HepG2 (cell line): ENCODE data around the gene SGSM1. TPM values are rescaled to one million over a fixed set of nuclear protein-coding genes. Genes with fewer than 3 reads are reported as not detected.
A peak's percentile ranks its signal among the peaks of the same experiment; 100 is the strongest.

Experiments used
- IKZF1 ChIP-seq: fragments of 450-650 bp; IDR thresholded peaks from 2 replicates; pipeline ENCODE4 v1.7.1; 2016
- NFYB ChIP-seq: sonication (generic); formaldehyde crosslinking; IDR thresholded peaks from 2 replicates; pipeline ENCODE4 v1.4.0; 2020; ENCODE audit warnings: missing genetic modification reagents
- NR2C2 ChIP-seq: sonication (generic); formaldehyde crosslinking; IDR thresholded peaks from 2 replicates; pipeline ENCODE4 v1.4.0; 2020; ENCODE audit warnings: missing genetic modification reagents, mild to moderate bottlenecking, moderate library complexity, borderline replicate concordance
- REST ChIP-seq, 2 experiments: IDR thresholded peaks; 2 replicates each; pipeline ENCODE4 v1.6.1; 2011 to 2012; ENCODE audit warnings: low read length in 2 of 2, borderline replicate concordance in 1 of 2, low read depth in 1 of 2, mild to moderate bottlenecking in 1 of 2, moderate library complexity in 1 of 2
- SP5 ChIP-seq: IDR thresholded peaks from 2 replicates; pipeline ENCODE4 v1.6.1; 2016; ENCODE audit warnings: low read depth, borderline replicate concordance
- SRSF4 ChIP-seq: fragments of 200-400 bp; formaldehyde crosslinking; IDR thresholded peaks from one replicate; pipeline ENCODE4 v1.6.1; 2018; ENCODE audit warnings: mild to moderate bottlenecking, low read depth, low read length, moderate library complexity; ENCODE audit not compliant: poor library complexity, severe bottlenecking
- THAP11 ChIP-seq: IDR thresholded peaks from 2 replicates; pipeline ENCODE4 v1.6.1; 2016; ENCODE audit warnings: missing biosample characterization, missing genetic modification reagents
- ZFP41 ChIP-seq: sonication (generic); formaldehyde crosslinking; IDR thresholded peaks from 2 replicates; pipeline ENCODE4 v1.4.0; 2020; ENCODE audit warnings: mild to moderate bottlenecking, missing genetic modification reagents, borderline replicate concordance
- ZIK1 ChIP-seq: sonication (generic); formaldehyde crosslinking; IDR thresholded peaks from 2 replicates; pipeline ENCODE4 v1.5.0; 2020; ENCODE audit warnings: mild to moderate bottlenecking, low read depth, missing genetic modification reagents, borderline replicate concordance
- ZNF160 ChIP-seq: sonication (generic); formaldehyde crosslinking; IDR thresholded peaks from 2 replicates; pipeline ENCODE4 v1.8.0; 2022; ENCODE audit warnings: mild to moderate bottlenecking, inconsistent platforms, missing genetic modification reagents
- ZNF225 ChIP-seq: sonication (generic); formaldehyde crosslinking; IDR thresholded peaks from 2 replicates; pipeline ENCODE4 v1.4.0; 2020; ENCODE audit warnings: mild to moderate bottlenecking, missing genetic modification reagents
- ZNF251 ChIP-seq: sonication (generic); formaldehyde crosslinking; IDR thresholded peaks from 2 replicates; pipeline ENCODE4 v1.9.0; 2021; ENCODE audit warnings: mild to moderate bottlenecking, missing genetic modification reagents
- ZNF407 ChIP-seq: sonication (generic); formaldehyde crosslinking; IDR thresholded peaks from one replicate; pipeline ENCODE4 v1.5.1; 2020; ENCODE audit warnings: mild to moderate bottlenecking, missing genetic modification reagents; ENCODE audit errors: not compliant biosample characterization
- ZNF558 ChIP-seq: sonication (generic); formaldehyde crosslinking; IDR thresholded peaks from 2 replicates; pipeline ENCODE4 v1.9.0; 2022; ENCODE audit warnings: mild to moderate bottlenecking, missing genetic modification reagents, borderline replicate concordance
- ZNF761 ChIP-seq: sonication (generic); formaldehyde crosslinking; conservative IDR thresholded peaks from 2 replicates; pipeline ENCODE4 v1.4.0; 2020; ENCODE audit warnings: mild to moderate bottlenecking, missing genetic modification reagents
- polyA plus RNA-seq, 8 experiments: library from polyadenylated mRNA; depleted of rRNA in 3 of 8; stranded (reverse) in 7 of 8; unstranded in 1 of 8; fragments of >200 nt; fragmentation: Illumina TruSeq in 4 of 8; extraction: Trizol in 4 of 8; gene quantifications; 2 replicates each; pipeline versions ENCODE4 v1.2.1 to v1.2.3, GENCODE V29; 2011 to 2016; ENCODE audit warnings: low read depth in 4 of 8, missing spikeins in 1 of 8, mixed read lengths in 1 of 8; ENCODE audit not compliant: insufficient read depth in 1 of 8
- total RNA-seq, 5 experiments: library from RNA; depleted of rRNA; stranded (reverse); fragments of >200 nt; fragmentation: Illumina TruSeq; extraction: Trizol; gene quantifications; 2 replicates each; pipeline ENCODE4 v1.2.3, GENCODE V29; 2016; ENCODE audit warnings: low read depth in 1 of 5
- TF ChIP-seq, protein P1 (sequence below): sonication (generic); formaldehyde crosslinking; IDR thresholded peaks from 2 replicates; pipeline ENCODE4 v1.4.0; 2020; ENCODE audit warnings: missing genetic modification reagents

The SGSM1 gene
- total and polyA plus RNA-seq, 2 of the 13 experiments (the other 11 are each of a cell fraction or from before 2014, with no cell fraction given): 0.07 TPM; not detected in 1

GRCh38 chr22:24875862-24876506, 70.0 kb downstream of the SGSM1 start (continued):
- TF ChIP-seq ZNF160 (CRISPR knock-in tag) (no peak), ZNF558 (CRISPR knock-in tag) (no peak), NR2C2 (CRISPR knock-in tag) (no peak), ZFP41 (no peak), IKZF1 (no peak), ZIK1 (no peak), ZNF407 (no peak), ZNF761 (no peak), ZNF251 (CRISPR knock-in tag) (no peak), THAP11 (CRISPR knock-in tag) (peak; percentile 45), REST (IDR thresholded peaks at IDR 0.05; ENCODE audit: borderline replicate concordance in 1 of 2, low read depth in 1 of 2, low read length in 2 of 2) (peak; percentile 93 to 97), ZNF225 (no peak), NFYB (CRISPR knock-in tag) (no peak), SP5 (CRISPR knock-in tag) (no peak), SRSF4 (no peak)
- TF ChIP-seq, protein P1, sequence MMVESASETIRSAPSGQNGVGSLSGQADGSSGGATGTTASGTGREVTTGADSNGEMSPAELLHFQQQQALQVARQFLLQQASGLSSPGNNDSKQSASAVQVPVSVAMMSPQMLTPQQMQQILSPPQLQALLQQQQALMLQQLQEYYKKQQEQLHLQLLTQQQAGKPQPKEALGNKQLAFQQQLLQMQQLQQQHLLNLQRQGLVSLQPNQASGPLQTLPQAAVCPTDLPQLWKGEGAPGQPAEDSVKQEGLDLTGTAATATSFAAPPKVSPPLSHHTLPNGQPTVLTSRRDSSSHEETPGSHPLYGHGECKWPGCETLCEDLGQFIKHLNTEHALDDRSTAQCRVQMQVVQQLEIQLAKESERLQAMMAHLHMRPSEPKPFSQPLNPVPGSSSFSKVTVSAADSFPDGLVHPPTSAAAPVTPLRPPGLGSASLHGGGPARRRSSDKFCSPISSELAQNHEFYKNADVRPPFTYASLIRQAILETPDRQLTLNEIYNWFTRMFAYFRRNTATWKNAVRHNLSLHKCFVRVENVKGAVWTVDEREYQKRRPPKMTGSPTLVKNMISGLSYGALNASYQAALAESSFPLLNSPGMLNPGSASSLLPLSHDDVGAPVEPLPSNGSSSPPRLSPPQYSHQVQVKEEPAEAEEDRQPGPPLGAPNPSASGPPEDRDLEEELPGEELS (CRISPR knock-in tag): no peak
